Endodermal cell (in vitro differentiated cells): ENCODE measurements around the gene BRD7. TPM values are rescaled to one million over a fixed set of nuclear protein-coding genes. Genes with fewer than 3 reads are reported as not detected.

Experiments used
- DNase-seq: peaks from one replicate; pipeline ENCODE4 v3.0.0-alpha.2; 2017
- H3K27ac ChIP-seq: 2 replicates; pipeline ENCODE4 v1.5.1; 2013; ENCODE audit warnings: mild to moderate bottlenecking, low read depth, low read length, moderate library complexity
- H3K27me3 ChIP-seq: 2 replicates; pipeline ENCODE4 v1.6.1; 2013; ENCODE audit warnings: mild to moderate bottlenecking, low read length, moderate library complexity; ENCODE audit not compliant: insufficient read depth, control insufficient read depth, poor library complexity, severe bottlenecking
- H3K36me3 ChIP-seq: 2 replicates; pipeline ENCODE4 v1.7.0; 2013; ENCODE audit warnings: mild to moderate bottlenecking, low read length, moderate library complexity; ENCODE audit not compliant: control insufficient read depth, insufficient read depth
- H3K4me1 ChIP-seq: one replicate; pipeline ENCODE4 v1.7.0; 2013; ENCODE audit warnings: low read length; ENCODE audit not compliant: control insufficient read depth, insufficient read depth
- H3K4me3 ChIP-seq: 2 replicates; pipeline ENCODE4 v1.5.1; 2013; ENCODE audit warnings: mild to moderate bottlenecking, low read length, moderate library complexity
- H3K9ac ChIP-seq: 2 replicates; pipeline ENCODE4 v1.6.1; 2013; ENCODE audit warnings: mild to moderate bottlenecking, low read length, moderate library complexity; ENCODE audit not compliant: poor library complexity, severe bottlenecking; ENCODE audit errors: extremely low read depth
- H3K9me3 ChIP-seq: 2 replicates; pipeline ENCODE4 v1.6.1; 2013; ENCODE audit warnings: mild to moderate bottlenecking, low read length, moderate library complexity; ENCODE audit not compliant: control insufficient read depth
- H3K27ac Mint-ChIP-seq: 2 replicates; pipeline ENCODE4 v1.8.0; 2020; ENCODE audit warnings: mixed read lengths
- H3K27me3 Mint-ChIP-seq: 2 replicates; pipeline ENCODE4 v1.8.0; 2021; ENCODE audit warnings: mild to moderate bottlenecking, mixed read lengths; ENCODE audit not compliant: insufficient read depth
- H3K36me3 Mint-ChIP-seq: 2 replicates; pipeline ENCODE4 v1.8.0; 2020; ENCODE audit warnings: low read depth, mixed read lengths
- H3K4me1 Mint-ChIP-seq: 2 replicates; pipeline ENCODE4 v1.8.0; 2020; ENCODE audit warnings: mixed read lengths
- H3K4me3 Mint-ChIP-seq: 2 replicates; pipeline ENCODE4 v1.8.0; 2020; ENCODE audit warnings: mild to moderate bottlenecking, moderate library complexity, mixed read lengths
- H3K9me3 Mint-ChIP-seq: 2 replicates; pipeline ENCODE4 v1.8.0; 2020; ENCODE audit warnings: mild to moderate bottlenecking, mixed read lengths
- WGBS, 2 experiments: methylation state at CpG; one replicate each; pipeline versions ENCODE4 v1.1.5 to v1.1.7; 2013; ENCODE audit warnings: missing lambda C conversion rate in 2 of 2, mixed read lengths in 1 of 2; ENCODE audit not compliant: insufficient coverage in 1 of 2, insufficient read length in 1 of 2; 5-methylcytosine and 5-hydroxymethylcytosine counted together
- total RNA-seq, 2 donors: library from RNA; stranded (reverse); fragmentation: NEBNext Ultra II Directional in 1 of 2; extraction: Animal tissue kit (Norgen Biotek cat#: 25700) in 1 of 2; gene quantifications; 2 replicates in 1 of 2; 3 replicates in 1 of 2; pipeline ENCODE4 v1.2.1, GENCODE V29; 2021
- TF ChIP-seq, protein P1 (sequence below): fragments of 200-600 bp; sonication (generic); conservative IDR thresholded peaks from 2 replicates; pipeline ENCODE4 v1.5.0; 2021; ENCODE audit warnings: antibody characterized with exemption, mild to moderate bottlenecking

Gene BRD7
- total RNA-seq, 2 donors from 2014 or later, result 125 to 163 TPM

GRCh38 chr16:50308237-50308965 is 60.4 kb downstream of the BRD7 start:
- Mint-ChIP-seq H3K4me1 (peaks cover 10% of the 10 kb centered on the region), H3K27me3 (no peaks in the 10 kb centered on the region), H3K9me3 (no peaks in the 10 kb centered on the region), H3K27ac (no peak overlapping the region), H3K4me3 (no peak overlapping the region), H3K36me3 (peaks cover 18% of the 10 kb centered on the region)
- WGBS, 2 experiments, result 93 to 95% methylated on average over 14 to 18 of the region's 18 CpGs
- DNase-seq, result no peak
- Histone ChIP-seq H3K9ac (no peak overlapping the region), H3K27me3 (no peaks in the 10 kb centered on the region), H3K4me3 (no peak overlapping the region), H3K36me3 (peaks cover 10% of the 10 kb centered on the region), H3K27ac (no peak overlapping the region), H3K4me1 (peaks cover 3% of the 10 kb centered on the region), H3K9me3 (no peaks in the 10 kb centered on the region)
- TF ChIP-seq, protein P1, sequence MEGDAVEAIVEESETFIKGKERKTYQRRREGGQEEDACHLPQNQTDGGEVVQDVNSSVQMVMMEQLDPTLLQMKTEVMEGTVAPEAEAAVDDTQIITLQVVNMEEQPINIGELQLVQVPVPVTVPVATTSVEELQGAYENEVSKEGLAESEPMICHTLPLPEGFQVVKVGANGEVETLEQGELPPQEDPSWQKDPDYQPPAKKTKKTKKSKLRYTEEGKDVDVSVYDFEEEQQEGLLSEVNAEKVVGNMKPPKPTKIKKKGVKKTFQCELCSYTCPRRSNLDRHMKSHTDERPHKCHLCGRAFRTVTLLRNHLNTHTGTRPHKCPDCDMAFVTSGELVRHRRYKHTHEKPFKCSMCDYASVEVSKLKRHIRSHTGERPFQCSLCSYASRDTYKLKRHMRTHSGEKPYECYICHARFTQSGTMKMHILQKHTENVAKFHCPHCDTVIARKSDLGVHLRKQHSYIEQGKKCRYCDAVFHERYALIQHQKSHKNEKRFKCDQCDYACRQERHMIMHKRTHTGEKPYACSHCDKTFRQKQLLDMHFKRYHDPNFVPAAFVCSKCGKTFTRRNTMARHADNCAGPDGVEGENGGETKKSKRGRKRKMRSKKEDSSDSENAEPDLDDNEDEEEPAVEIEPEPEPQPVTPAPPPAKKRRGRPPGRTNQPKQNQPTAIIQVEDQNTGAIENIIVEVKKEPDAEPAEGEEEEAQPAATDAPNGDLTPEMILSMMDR, result no peak

GRCh38 chr16:50306287-50306686 is 62.5 kb downstream of the BRD7 start:
- no peak overlapping the region for H3K27ac ChIP-seq
- Mint-ChIP-seq H3K4me3 (no peak overlapping the region), H3K27ac (no peak overlapping the region), H3K27me3 (no peaks in the 10 kb centered on the region), H3K4me1 (peaks cover 9% of the 10 kb centered on the region), H3K9me3 (no peaks in the 10 kb centered on the region), H3K36me3 (peaks cover 4% of the 10 kb centered on the region)
- no peaks in the 10 kb centered on the region for H3K27me3 ChIP-seq
- WGBS, 2 experiments, result 94% methylated on average over 9 of the region's 9 CpGs; no CpG with 5 or more reads in 1 of the 2 experiments
- no peak overlapping the region for H3K4me3 ChIP-seq
- H3K4me1 ChIP-seq, result no peaks in the 10 kb centered on the region
- TF ChIP-seq, protein P1, result no peak
- no peak overlapping the region for H3K9ac ChIP-seq
- no peaks in the 10 kb centered on the region for H3K9me3 ChIP-seq
- no peaks in the 10 kb centered on the region for H3K36me3 ChIP-seq
- no peak for DNase-seq

- Mint-ChIP-seq H3K36me3 (peaks cover 4% of the 10 kb centered on the region), H3K9me3 (no peaks in the 10 kb centered on the region), H3K4me3 (no peak overlapping the region), H3K4me1 (peaks cover 9% of the 10 kb centered on the region), H3K27me3 (no peaks in the 10 kb centered on the region), H3K27ac (no peak overlapping the region)
- Histone ChIP-seq H3K9ac (no peak overlapping the region), H3K4me3 (no peak overlapping the region), H3K4me1 (no peaks in the 10 kb centered on the region), H3K9me3 (no peaks in the 10 kb centered on the region), H3K27ac (no peak overlapping the region), H3K27me3 (no peaks in the 10 kb centered on the region), H3K36me3 (no peaks in the 10 kb centered on the region)
- TF ChIP-seq, protein P1, result no peak
- DNase-seq, result peak; percentile 46
- 90 to 93% methylated on average over 5 to 21 of the region's 21 CpGs for WGBS, 2 experiments
Measured at GRCh38 chr16:50305441-50306061, 63.2 kb downstream of the BRD7 start.
